ENCODE data around the gene AAK1.

Gene AAK1

GRCh38 chr2:69514406-69514805 is 129.1 kb downstream of the AAK1 start:
- no peak overlapping the region for H3K27ac ChIP-seq
- DNase-seq (ENCODE audit: low spot score): no peak
- ChIA-PET POLR2A (ENCODE audit: low non-redundant PET) (no interaction called here), CTCF (no interaction called here)
- no peak for TF ChIP-seq CTCF (conservative IDR thresholded peaks at IDR 0.05; ENCODE audit: low read depth)

GRCh38 chr2:69512446-69512845 is 131.1 kb downstream of the AAK1 start:
- ChIA-PET CTCF (no interaction called here), POLR2A (ENCODE audit: low non-redundant PET) (no interaction called here)
- no peak for TF ChIP-seq CTCF (conservative IDR thresholded peaks at IDR 0.05; ENCODE audit: low read depth)
- no peak overlapping the region for H3K27ac ChIP-seq
- DNase-seq (ENCODE audit: low spot score): no peak

GRCh38 chr2:69510204-69510603 is 133.3 kb downstream of the AAK1 start:
- TF ChIP-seq CTCF (conservative IDR thresholded peaks at IDR 0.05; ENCODE audit: low read depth): no peak
- no peak overlapping the region for H3K27ac ChIP-seq
- CTCF ChIA-PET: no interaction called here
- POLR2A ChIA-PET (ENCODE audit: low non-redundant PET): no interaction called here
- DNase-seq (ENCODE audit: low spot score): no peak

GRCh38 chr2:69509750-69510140 is 133.8 kb downstream of the AAK1 start:
- no peak for TF ChIP-seq CTCF (conservative IDR thresholded peaks at IDR 0.05; ENCODE audit: low read depth)
- no peak for DNase-seq (ENCODE audit: low spot score)
- H3K27ac ChIP-seq: no peak overlapping the region
- POLR2A ChIA-PET (ENCODE audit: low non-redundant PET): no interaction called here
- CTCF ChIA-PET: interaction anchor here (0.6 kb wide), 1 partner anchor 112 kb away, joined by 3 read pairs; no protein-coding TSS in a partner anchor

GRCh38 chr2:69509011-69509749 is 134.4 kb downstream of the AAK1 start:
- DNase-seq (ENCODE audit: low spot score): no peak
- no peak for TF ChIP-seq CTCF (conservative IDR thresholded peaks at IDR 0.05; ENCODE audit: low read depth)
- POLR2A ChIA-PET (ENCODE audit: low non-redundant PET): no interaction called here
- no peak overlapping the region for H3K27ac ChIP-seq
- CTCF ChIA-PET: interaction anchor here (0.6 kb wide), 2 partner anchors 112 to 696 kb away, joined by 3 to 4 read pairs; no protein-coding TSS in a partner anchor

GRCh38 chr2:69505710-69506109 is 137.8 kb downstream of the AAK1 start:
- ChIA-PET CTCF (interaction anchor here (0.7 kb wide), 1 partner anchor 51 kb away, joined by 4 read pairs; no protein-coding TSS in a partner anchor), POLR2A (ENCODE audit: low non-redundant PET) (no interaction called here)
- no peak for TF ChIP-seq CTCF (conservative IDR thresholded peaks at IDR 0.05; ENCODE audit: low read depth)
- DNase-seq (ENCODE audit: low spot score): no peak
- H3K27ac ChIP-seq: no peak overlapping the region
